ENCODE results near the gene PREX1.

DNA sequence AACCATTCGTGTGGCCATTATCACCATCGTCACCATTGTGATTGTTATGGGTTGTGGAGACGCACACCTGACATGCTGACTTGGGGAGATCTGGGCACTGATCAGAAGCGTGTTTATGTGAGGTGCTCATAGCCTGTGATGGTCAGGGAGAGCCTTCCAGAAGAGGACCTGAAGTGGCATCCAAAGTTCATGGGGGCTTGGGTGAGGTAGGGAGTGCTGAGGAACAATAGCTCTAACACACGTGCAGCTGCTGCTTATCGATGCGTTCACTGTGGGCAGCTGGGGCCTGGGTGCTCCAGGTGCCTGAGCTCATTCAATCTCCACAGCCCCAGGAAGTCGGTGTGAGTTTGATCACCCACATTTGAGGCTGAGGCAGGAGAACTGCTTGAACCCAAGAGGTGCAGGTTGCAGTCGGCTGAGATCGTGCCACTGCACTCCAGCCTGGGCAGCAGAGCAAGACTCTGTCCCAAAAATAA is 227.3 kb downstream of the PREX1 start:
- TF ChIP-seq, protein P1, sequence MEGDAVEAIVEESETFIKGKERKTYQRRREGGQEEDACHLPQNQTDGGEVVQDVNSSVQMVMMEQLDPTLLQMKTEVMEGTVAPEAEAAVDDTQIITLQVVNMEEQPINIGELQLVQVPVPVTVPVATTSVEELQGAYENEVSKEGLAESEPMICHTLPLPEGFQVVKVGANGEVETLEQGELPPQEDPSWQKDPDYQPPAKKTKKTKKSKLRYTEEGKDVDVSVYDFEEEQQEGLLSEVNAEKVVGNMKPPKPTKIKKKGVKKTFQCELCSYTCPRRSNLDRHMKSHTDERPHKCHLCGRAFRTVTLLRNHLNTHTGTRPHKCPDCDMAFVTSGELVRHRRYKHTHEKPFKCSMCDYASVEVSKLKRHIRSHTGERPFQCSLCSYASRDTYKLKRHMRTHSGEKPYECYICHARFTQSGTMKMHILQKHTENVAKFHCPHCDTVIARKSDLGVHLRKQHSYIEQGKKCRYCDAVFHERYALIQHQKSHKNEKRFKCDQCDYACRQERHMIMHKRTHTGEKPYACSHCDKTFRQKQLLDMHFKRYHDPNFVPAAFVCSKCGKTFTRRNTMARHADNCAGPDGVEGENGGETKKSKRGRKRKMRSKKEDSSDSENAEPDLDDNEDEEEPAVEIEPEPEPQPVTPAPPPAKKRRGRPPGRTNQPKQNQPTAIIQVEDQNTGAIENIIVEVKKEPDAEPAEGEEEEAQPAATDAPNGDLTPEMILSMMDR (conservative IDR thresholded peaks at IDR 0.05 in 1 of 2, IDR thresholded peaks at IDR 0.05 in 1 of 2; ENCODE audit: low read depth in 1 of 2, low read length in 2 of 2): no peak
- no peak for TF ChIP-seq EZH2 (IDR thresholded peaks at IDR 0.05; ENCODE audit: low read length, missing control alignments)

Measured in fibroblast of lung (primary cell).